ENCODE data around the gene POP7. TPM values are rescaled to one million over a fixed set of nuclear protein-coding genes. Genes with fewer than 3 reads are reported as not detected.

Gene POP7
- polyA plus RNA-seq, 4 donors: 31.9 to 44.8 (median 40.9) TPM

DNA sequence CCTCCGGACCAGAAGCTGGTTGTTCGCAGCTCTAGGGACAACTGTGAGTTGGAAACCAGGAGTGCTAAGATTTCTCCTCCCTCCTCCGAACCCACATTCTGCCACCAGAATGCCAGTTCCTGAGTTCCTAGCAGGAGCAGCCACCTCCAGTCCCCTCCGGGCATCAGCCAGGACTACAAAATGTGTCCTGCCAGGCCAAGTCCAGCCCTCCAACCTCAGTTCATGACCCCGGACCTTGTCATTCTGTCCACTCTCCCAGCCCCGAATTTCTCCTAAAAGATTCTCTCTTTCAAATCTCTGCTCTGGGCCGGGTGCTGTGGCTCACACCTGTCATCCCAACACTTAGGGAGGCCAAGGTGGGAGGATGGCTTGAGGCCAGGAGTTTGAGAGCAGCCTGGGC lies 29.8 kb downstream of the POP7 start:
- WGBS, 3 donors: 84% methylated on average over 7 of the region's 7 CpGs; no CpG with 5 or more reads in 2 of the 3 donors
- DNase-seq: no peak
- Histone ChIP-seq H3K4me1 (ENCODE audit: control insufficient read depth in 3 of 3, insufficient read depth in 2 of 3, low read depth in 1 of 3, low read length in 2 of 3) (no peaks in the 10 kb centered on the region), H3K27ac (ENCODE audit: low read depth in 1 of 3, low read length in 2 of 3) (no peak overlapping the region), H3K9me3 (ENCODE audit: control insufficient read depth in 2 of 2, insufficient read depth in 1 of 2, low read depth in 1 of 2, low read length in 1 of 2) (no peaks in the 10 kb centered on the region), H3K4me3 (ENCODE audit: low read depth in 1 of 3, low read length in 3 of 3) (no peak overlapping the region), H3K36me3 (ENCODE audit: control insufficient read depth in 3 of 3, insufficient read depth in 2 of 3, low read depth in 1 of 3, low read length in 3 of 3) (no peaks in the 10 kb centered on the region), H3K27me3 (ENCODE audit: control insufficient read depth in 3 of 3, insufficient read depth in 3 of 3, low read length in 3 of 3) (peaks cover 0 to 2% (median 0%) of the 10 kb centered on the region in 3 donors)
- no peak for FAIRE-seq

DNA sequence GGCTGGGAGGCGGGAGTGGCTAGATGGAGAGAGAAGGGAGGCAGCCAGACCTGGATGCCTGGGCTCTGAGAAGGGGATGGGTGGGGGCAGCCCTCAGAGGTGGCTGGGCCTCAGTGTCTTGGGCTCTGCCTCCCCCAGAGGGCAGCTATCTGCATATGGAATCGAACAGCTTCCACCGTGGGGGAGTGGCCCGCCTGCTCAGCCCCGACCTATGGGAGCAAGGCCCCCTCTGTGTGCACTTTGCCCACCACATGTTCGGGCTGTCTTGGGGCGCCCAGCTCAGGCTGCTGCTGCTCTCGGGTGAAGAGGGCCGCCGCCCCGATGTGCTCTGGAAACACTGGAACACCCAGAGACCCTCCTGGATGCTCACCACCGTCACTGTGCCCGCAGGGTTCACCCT lies 30.8 kb downstream of the POP7 start:
- H3K9me3 ChIP-seq (ENCODE audit: control insufficient read depth in 2 of 2, insufficient read depth in 1 of 2, low read depth in 1 of 2, low read length in 1 of 2): no peaks in the 10 kb centered on the region
- no peaks in the 10 kb centered on the region for H3K36me3 ChIP-seq (ENCODE audit: control insufficient read depth in 3 of 3, insufficient read depth in 2 of 3, low read depth in 1 of 3, low read length in 3 of 3)
- H3K4me1 ChIP-seq (ENCODE audit: control insufficient read depth in 3 of 3, insufficient read depth in 2 of 3, low read depth in 1 of 3, low read length in 2 of 3): no peaks in the 10 kb centered on the region
- H3K4me3 ChIP-seq (ENCODE audit: low read depth in 1 of 3, low read length in 3 of 3): no peak overlapping the region
- DNase-seq (no peak), FAIRE-seq (no peak)
- H3K27ac ChIP-seq (ENCODE audit: low read depth in 1 of 3, low read length in 2 of 3): no peak overlapping the region
- peaks cover 0 to 2% (median 0%) of the 10 kb centered on the region in 3 donors for H3K27me3 ChIP-seq (ENCODE audit: control insufficient read depth in 3 of 3, insufficient read depth in 3 of 3, low read length in 3 of 3)
- WGBS, 3 donors: 62% methylated on average over 13 of the region's 13 CpGs; no CpG with 5 or more reads in 2 of the 3 donors

DNA sequence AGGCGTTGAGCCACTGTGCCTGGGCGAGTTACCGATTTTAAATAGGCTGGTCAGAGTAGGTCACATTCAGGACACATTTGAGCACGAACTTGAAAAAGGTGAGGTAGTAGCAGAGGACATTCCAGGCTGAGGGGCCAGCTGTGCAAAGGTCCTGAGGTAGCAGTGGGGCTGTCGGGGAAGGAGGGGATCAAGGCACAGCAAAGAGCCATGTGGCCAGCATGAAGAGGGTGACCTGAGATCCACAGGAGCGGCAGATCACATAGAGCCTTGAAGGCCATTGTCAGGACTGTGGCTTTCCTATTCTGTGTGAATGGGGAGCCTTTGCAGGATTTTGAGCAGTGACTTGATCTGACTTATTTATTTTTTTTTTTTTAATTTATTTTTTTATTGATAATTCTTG lies 34.0 kb downstream of the POP7 start:
- Histone ChIP-seq H3K4me1 (ENCODE audit: control insufficient read depth in 3 of 3, insufficient read depth in 2 of 3, low read depth in 1 of 3, low read length in 2 of 3) (no peaks in the 10 kb centered on the region), H3K4me3 (ENCODE audit: low read depth in 1 of 3, low read length in 3 of 3) (no peak overlapping the region), H3K9me3 (ENCODE audit: control insufficient read depth in 2 of 2, insufficient read depth in 1 of 2, low read depth in 1 of 2, low read length in 1 of 2) (no peaks in the 10 kb centered on the region), H3K36me3 (ENCODE audit: control insufficient read depth in 3 of 3, insufficient read depth in 2 of 3, low read depth in 1 of 3, low read length in 3 of 3) (no peaks in the 10 kb centered on the region), H3K27ac (ENCODE audit: low read depth in 1 of 3, low read length in 2 of 3) (no peak overlapping the region), H3K27me3 (ENCODE audit: control insufficient read depth in 3 of 3, insufficient read depth in 3 of 3, low read length in 3 of 3) (no peaks in the 10 kb centered on the region)
- DNase-seq: no peak
- no peak for FAIRE-seq
- WGBS, 3 donors: 93% methylated on average over 6 of the region's 6 CpGs; no CpG with 5 or more reads in 2 of the 3 donors

DNA sequence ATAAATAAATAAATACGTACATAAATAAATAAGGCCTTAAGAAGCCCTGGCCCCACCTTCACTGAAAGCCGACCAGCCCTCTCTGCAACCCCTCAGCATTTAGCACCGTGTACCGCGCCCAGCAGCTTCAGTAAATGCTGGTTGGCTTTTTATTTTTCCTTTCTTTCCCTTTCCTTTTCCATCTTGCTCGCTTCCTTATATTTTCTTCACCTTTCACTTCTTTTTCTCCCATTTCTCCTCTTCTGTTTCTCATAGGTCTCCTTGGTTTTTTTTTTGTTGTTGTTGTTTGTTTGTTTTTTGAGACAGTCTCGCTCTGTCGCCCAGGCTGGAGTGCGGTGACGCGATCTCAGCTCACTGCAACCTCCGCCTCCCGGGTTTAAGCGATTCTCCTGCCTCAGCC lies 38.7 kb downstream of the POP7 start:
- no peak for DNase-seq
- H3K4me1 ChIP-seq (ENCODE audit: control insufficient read depth in 3 of 3, insufficient read depth in 2 of 3, low read depth in 1 of 3, low read length in 2 of 3): no peaks in the 10 kb centered on the region
- 90 to 95% (median 90%) methylated on average over 14 of the region's 14 CpGs for WGBS, 3 donors
- FAIRE-seq: no peak
- no peaks in the 10 kb centered on the region for H3K36me3 ChIP-seq (ENCODE audit: control insufficient read depth in 3 of 3, insufficient read depth in 2 of 3, low read depth in 1 of 3, low read length in 3 of 3)
- no peak overlapping the region for H3K27ac ChIP-seq (ENCODE audit: low read depth in 1 of 3, low read length in 2 of 3)
- no peaks in the 10 kb centered on the region for H3K9me3 ChIP-seq (ENCODE audit: control insufficient read depth in 2 of 2, insufficient read depth in 1 of 2, low read depth in 1 of 2, low read length in 1 of 2)
- H3K4me3 ChIP-seq (ENCODE audit: low read depth in 1 of 3, low read length in 3 of 3): no peak overlapping the region
- peaks cover 0 to 13% (median 4%) of the 10 kb centered on the region in 3 donors for H3K27me3 ChIP-seq (ENCODE audit: control insufficient read depth in 3 of 3, insufficient read depth in 3 of 3, low read length in 3 of 3)

DNA sequence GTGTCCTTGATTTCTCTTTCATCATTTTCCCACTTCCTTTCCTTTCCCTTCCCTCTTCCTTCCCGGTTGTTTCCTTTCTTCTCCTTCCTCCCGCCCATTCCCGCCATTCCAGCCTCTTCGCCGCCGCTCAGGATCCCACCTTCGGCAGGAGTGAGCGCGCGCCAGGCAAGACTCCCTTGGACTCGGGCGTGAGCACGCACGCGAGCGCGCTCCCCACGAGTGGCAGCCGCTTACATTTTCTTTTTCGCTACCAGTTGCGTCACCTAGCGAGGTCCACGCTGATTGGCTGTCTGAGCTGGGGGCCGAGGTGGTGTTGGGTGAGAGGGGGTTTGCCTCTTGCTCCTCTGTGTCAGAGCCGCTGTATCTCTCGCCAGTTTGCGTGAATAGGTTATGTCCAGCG lies 39.3 kb downstream of the POP7 start:
- peak overlapping the region in 2 of 3 donors; percentile 31 to 48 for H3K4me3 ChIP-seq (ENCODE audit: low read depth in 1 of 3, low read length in 3 of 3)
- no peaks in the 10 kb centered on the region for H3K9me3 ChIP-seq (ENCODE audit: control insufficient read depth in 2 of 2, insufficient read depth in 1 of 2, low read depth in 1 of 2, low read length in 1 of 2)
- DNase-seq (peak; percentile 37 to 63), FAIRE-seq (no peak)
- H3K27me3 ChIP-seq (ENCODE audit: control insufficient read depth in 3 of 3, insufficient read depth in 3 of 3, low read length in 3 of 3): peaks cover 0 to 13% (median 4%) of the 10 kb centered on the region in 3 donors
- 3 to 36% (median 8%) methylated on average over 27 to 28 of the region's 28 CpGs for WGBS, 3 donors
- H3K36me3 ChIP-seq (ENCODE audit: control insufficient read depth in 3 of 3, insufficient read depth in 2 of 3, low read depth in 1 of 3, low read length in 3 of 3): no peaks in the 10 kb centered on the region
- H3K4me1 ChIP-seq (ENCODE audit: control insufficient read depth in 3 of 3, insufficient read depth in 2 of 3, low read depth in 1 of 3, low read length in 2 of 3): no peaks in the 10 kb centered on the region
- H3K27ac ChIP-seq (ENCODE audit: low read depth in 1 of 3, low read length in 2 of 3): no peak overlapping the region

DNA sequence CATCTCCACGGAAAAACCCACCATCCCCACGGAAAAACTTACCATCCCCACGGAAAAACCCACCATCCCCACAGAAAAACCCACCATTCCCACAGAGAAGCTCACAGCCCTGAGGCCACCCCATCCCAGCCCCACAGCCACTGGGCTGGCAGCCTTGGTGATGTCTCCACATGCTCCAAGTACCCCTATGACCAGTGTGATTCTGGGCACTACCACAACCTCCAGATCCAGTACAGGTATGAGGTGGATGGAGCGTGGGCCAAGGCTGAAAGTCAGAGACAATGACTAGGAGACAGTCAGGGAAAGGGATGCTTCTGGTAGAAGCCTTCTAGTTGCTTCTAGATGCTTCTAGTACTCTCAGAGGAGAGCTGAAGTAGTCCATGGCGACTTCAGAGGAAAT lies 47.1 kb downstream of the POP7 start:
- no peak overlapping the region for H3K27ac ChIP-seq (ENCODE audit: low read depth in 1 of 3, low read length in 2 of 3)
- FAIRE-seq: no peak
- no peaks in the 10 kb centered on the region for H3K9me3 ChIP-seq (ENCODE audit: control insufficient read depth in 2 of 2, insufficient read depth in 1 of 2, low read depth in 1 of 2, low read length in 1 of 2)
- DNase-seq: no peak
- H3K27me3 ChIP-seq (ENCODE audit: control insufficient read depth in 3 of 3, insufficient read depth in 3 of 3, low read length in 3 of 3): peaks cover 0 to 26% (median 8%) of the 10 kb centered on the region in 3 donors
- H3K36me3 ChIP-seq (ENCODE audit: control insufficient read depth in 3 of 3, insufficient read depth in 2 of 3, low read depth in 1 of 3, low read length in 3 of 3): no peaks in the 10 kb centered on the region
- WGBS, 3 donors: 70 to 79% (median 70%) methylated on average over 5 of the region's 5 CpGs
- no peaks in the 10 kb centered on the region for H3K4me1 ChIP-seq (ENCODE audit: control insufficient read depth in 3 of 3, insufficient read depth in 2 of 3, low read depth in 1 of 3, low read length in 2 of 3)
- no peak overlapping the region for H3K4me3 ChIP-seq (ENCODE audit: low read depth in 1 of 3, low read length in 3 of 3)

DNA sequence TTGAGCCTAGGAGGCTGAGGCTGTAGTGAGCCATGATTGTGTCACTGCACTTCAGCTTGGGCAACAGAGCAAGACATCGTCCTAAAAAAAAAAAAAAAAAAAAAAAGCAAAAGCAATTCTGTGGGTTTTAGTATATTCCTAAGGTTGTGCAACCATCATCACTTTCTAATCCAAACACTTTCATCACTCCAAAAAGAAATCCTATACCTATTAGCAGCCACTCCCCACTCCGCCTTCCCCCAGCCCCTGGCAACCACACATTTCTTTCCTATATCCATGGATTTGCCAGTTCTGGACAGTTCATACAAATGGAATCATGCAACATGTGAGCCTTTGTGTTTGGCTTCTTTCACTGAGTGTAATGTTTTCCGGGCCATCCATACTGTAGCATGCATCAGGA lies 47.8 kb downstream of the POP7 start:
- H3K27me3 ChIP-seq (ENCODE audit: control insufficient read depth in 3 of 3, insufficient read depth in 3 of 3, low read length in 3 of 3): peaks cover 0 to 26% (median 8%) of the 10 kb centered on the region in 3 donors
- no peaks in the 10 kb centered on the region for H3K9me3 ChIP-seq (ENCODE audit: control insufficient read depth in 2 of 2, insufficient read depth in 1 of 2, low read depth in 1 of 2, low read length in 1 of 2)
- H3K27ac ChIP-seq (ENCODE audit: low read depth in 1 of 3, low read length in 2 of 3): no peak overlapping the region
- no peak for FAIRE-seq
- WGBS, 3 donors: 78 to 85% (median 83%) methylated on average over 2 to 3 of the region's 3 CpGs
- H3K4me3 ChIP-seq (ENCODE audit: low read depth in 1 of 3, low read length in 3 of 3): no peak overlapping the region
- no peak for DNase-seq
- H3K4me1 ChIP-seq (ENCODE audit: control insufficient read depth in 3 of 3, insufficient read depth in 2 of 3, low read depth in 1 of 3, low read length in 2 of 3): no peaks in the 10 kb centered on the region
- H3K36me3 ChIP-seq (ENCODE audit: control insufficient read depth in 3 of 3, insufficient read depth in 2 of 3, low read depth in 1 of 3, low read length in 3 of 3): no peaks in the 10 kb centered on the region

Other genes starting within 250 kb of the POP7 start
- gene SPACDR, start 241.9 kb upstream of the POP7 start, polyA plus RNA-seq: 1 to 10 TPM in 1 of 4 donors, under 1 TPM in 2, not detected in 1; 0.43 to 1.2 (median 0.89) TPM
- 10 to 100 TPM; 31.7 to 57.9 (median 49.6) TPM for gene TSC22D4, start 226.9 kb upstream of the POP7 start, polyA plus RNA-seq
- gene NYAP1, start 222.2 kb upstream of the POP7 start, polyA plus RNA-seq: 1 to 10 TPM in 2 of 4 donors, not detected in 2; 1.1 to 2.3 TPM
- gene AGFG2, start 166.9 kb upstream of the POP7 start, polyA plus RNA-seq: 10 to 100 TPM in 3 of 4 donors, 1 to 10 TPM in 1; 9.5 to 23.9 (median 16.4) TPM
- gene SAP25, start 132.2 kb upstream of the POP7 start, polyA plus RNA-seq: 10 to 100 TPM in 2 of 4 donors, 1 to 10 TPM in 2; 2.0 to 28.2 (median 12.9) TPM
- gene LRCH4, start 120.0 kb upstream of the POP7 start, polyA plus RNA-seq: 100 to 1,000 TPM in 1 of 4 donors, 10 to 100 TPM in 3; 33.4 to 111 (median 55.1) TPM
- gene FBXO24, start 119.8 kb upstream of the POP7 start, polyA plus RNA-seq: 1 to 10 TPM in 1 of 4 donors, under 1 TPM in 1, not detected in 2; 0.55 to 1.1 TPM
- 10 to 100 TPM in 2 of 4 donors, 1 to 10 TPM in 2; 1.9 to 28.5 (median 9.7) TPM for gene PCOLCE, start 103.8 kb upstream of the POP7 start, polyA plus RNA-seq
- 10 to 100 TPM in 3 of 4 donors, 1 to 10 TPM in 1; 8.4 to 14.9 (median 10.6) TPM for gene MOSPD3, start 93.6 kb upstream of the POP7 start, polyA plus RNA-seq
- gene TFR2, start 64.6 kb upstream of the POP7 start, polyA plus RNA-seq: 1 to 10 TPM in 2 of 4 donors, not detected in 2; 1.2 to 1.3 TPM
- gene ACTL6B, start 49.7 kb upstream of the POP7 start, polyA plus RNA-seq: under 1 TPM in 2 of 4 donors, not detected in 2; 0.52 to 1.00 TPM
- gene GNB2, start 32.4 kb upstream of the POP7 start, polyA plus RNA-seq: 100 to 1,000 TPM; 179 to 214 (median 186) TPM
- gene GIGYF1, start 11.9 kb upstream of the POP7 start, polyA plus RNA-seq: 10 to 100 TPM; 15.7 to 49.1 (median 17.9) TPM
- under 1 TPM in 2 of 4 donors, not detected in 2; 0.04 to 0.15 TPM for gene EPO, start 14.3 kb downstream of the POP7 start, polyA plus RNA-seq
- gene ZAN, start 27.5 kb downstream of the POP7 start, polyA plus RNA-seq: under 1 TPM in 1 of 4 donors, not detected in 3; 0.03 TPM
- gene EPHB4, start 121.4 kb downstream of the POP7 start, polyA plus RNA-seq: 10 to 100 TPM in 2 of 4 donors, 1 to 10 TPM in 2; 1.3 to 53.9 (median 20.0) TPM
- 10 to 100 TPM; 10.5 to 28.8 (median 19.5) TPM for gene SLC12A9, start 146.6 kb downstream of the POP7 start, polyA plus RNA-seq
- 10 to 100 TPM in 3 of 4 donors, 1 to 10 TPM in 1; 3.4 to 35.7 (median 16.7) TPM for gene TRIP6, start 161.3 kb downstream of the POP7 start, polyA plus RNA-seq
- gene SRRT, start 169.0 kb downstream of the POP7 start, polyA plus RNA-seq: 100 to 1,000 TPM in 1 of 4 donors, 10 to 100 TPM in 3; 77.1 to 113 (median 90.0) TPM
- 1 to 10 TPM; 2.2 to 5.3 (median 4.2) TPM for gene UFSP1, start 183.6 kb downstream of the POP7 start, polyA plus RNA-seq
- gene ACHE, start 189.8 kb downstream of the POP7 start, polyA plus RNA-seq: 10 to 100 TPM in 2 of 4 donors, 1 to 10 TPM in 2; 3.5 to 11.2 (median 7.7) TPM
- 100 to 1,000 TPM in 2 of 4 donors, 10 to 100 TPM in 2; 49.6 to 242 (median 104) TPM for gene MUC3A, start 243.4 kb downstream of the POP7 start, polyA plus RNA-seq

Data from small intestine (tissue), 7 donors.